ENCODE results near the gene NFIA.
"Not testable (repeated sequence)": the region's sequence is repeated elsewhere in the genome, so short reads cannot be mapped to it uniquely, and the experiment has no call there.

The NFIA gene

DNA sequence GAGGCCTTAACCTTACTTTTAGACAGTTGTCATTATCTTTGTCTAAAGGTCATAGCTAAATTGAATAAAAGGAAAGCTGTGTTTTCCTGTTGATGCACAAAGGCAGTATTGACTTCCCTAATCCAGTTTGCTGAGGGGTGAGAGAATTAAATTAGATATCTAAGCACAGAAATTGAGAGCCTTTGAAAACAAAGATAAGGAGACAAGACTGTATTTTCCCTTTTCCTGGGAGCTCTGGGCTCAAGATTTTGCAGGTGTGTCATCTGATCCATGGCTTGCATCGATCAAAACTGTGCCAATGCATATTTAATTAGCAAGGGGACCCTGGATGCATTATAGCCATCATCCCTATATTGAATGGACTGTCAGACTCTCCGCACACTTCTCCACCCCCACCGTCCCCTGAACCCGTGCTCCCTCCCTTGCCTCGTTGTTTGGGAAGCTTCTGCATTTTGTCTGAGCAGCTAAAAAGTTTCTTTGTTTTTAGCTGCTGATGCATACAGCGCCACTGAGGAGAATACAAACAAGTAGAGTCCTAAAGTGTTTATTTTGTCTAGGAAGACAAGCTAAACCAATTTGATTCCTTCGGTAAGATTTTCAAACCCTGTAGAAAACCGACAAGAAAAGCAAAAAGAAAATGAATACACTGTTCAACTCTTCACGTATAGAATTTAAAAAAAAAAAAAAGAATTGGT is 186.3 kb downstream of the NFIA start:
- no peak for DNase-seq (ENCODE audit: low read depth in 2 of 3, low spot score in 2 of 3)

DNA sequence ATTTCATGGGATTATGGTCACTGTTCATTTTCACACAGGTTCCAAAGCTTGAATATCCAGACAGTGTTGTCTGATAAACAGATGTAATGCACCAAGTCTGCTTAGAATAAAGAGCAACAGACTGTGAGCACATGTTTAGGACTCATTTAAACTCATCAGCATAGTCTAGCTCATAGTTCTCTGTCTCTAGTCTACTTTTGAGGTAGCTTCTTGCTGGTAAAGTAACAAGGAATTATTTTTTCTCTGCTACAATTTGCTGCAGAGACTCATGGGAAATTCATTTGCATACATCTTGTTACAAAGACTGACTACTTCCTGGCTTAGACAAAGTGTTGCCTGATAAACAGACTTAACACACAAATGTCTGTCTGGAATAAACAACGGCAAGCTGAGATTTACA is 187.2 kb downstream of the NFIA start:
- no peak for DNase-seq (ENCODE audit: low read depth in 2 of 3, low spot score in 2 of 3)

- no peak for DNase-seq (ENCODE audit: low read depth in 2 of 3, low spot score in 2 of 3)
These were observed 187.7 kb downstream of the NFIA start for GRCh38 chr1:61270107-61270506.

DNA sequence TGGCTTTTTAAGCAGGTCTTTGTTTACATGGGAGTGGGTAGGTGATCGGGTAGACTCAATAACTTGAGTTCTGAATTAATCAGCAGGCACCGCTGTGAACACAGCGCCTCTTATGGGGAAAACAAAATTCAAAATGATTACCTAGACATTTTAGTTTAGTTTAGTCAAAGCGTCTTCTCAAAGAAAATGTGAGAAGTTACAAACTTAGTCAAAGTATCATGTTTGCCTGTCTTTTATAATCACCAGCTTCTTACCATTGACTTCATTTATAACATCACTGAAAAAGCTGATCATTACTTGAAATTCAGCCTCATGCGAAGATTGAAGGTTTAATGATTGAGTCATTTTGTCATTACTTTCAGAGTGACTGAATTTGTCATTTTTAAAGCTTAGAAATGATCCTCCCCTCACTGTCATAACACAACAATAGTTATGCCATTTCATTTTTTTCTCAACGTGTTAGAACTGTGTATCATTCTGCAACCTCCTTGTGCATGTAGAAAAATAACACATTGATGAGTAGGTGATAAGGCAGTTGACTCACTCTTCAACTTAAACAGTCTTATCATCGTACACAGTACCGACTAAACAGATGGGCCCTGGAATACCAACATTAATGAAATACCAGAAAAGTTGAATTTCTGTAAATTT is 188.5 kb downstream of the NFIA start:
- no peak for DNase-seq (ENCODE audit: low read depth in 2 of 3, low spot score in 2 of 3)

DNA sequence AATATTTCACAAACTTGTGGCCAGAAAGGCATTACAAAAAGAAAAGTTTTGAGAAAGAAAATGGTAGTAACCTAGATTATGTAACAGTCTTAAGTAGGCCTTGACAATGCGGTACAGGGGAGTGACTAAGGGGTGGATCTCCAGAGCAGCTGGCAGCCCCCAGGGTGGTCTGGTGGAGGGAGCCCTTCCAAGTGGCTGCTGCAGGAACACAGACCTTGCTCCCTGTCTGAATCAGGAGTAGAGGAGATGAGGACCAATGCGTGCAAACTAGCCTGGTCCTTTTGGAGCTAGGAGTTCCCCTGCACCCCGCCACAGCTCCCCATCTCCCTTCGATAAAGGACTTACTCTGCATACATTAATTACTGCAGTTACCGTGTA is 189.0 kb downstream of the NFIA start:
- no peak for DNase-seq (ENCODE audit: low read depth in 2 of 3, low spot score in 2 of 3)

DNA sequence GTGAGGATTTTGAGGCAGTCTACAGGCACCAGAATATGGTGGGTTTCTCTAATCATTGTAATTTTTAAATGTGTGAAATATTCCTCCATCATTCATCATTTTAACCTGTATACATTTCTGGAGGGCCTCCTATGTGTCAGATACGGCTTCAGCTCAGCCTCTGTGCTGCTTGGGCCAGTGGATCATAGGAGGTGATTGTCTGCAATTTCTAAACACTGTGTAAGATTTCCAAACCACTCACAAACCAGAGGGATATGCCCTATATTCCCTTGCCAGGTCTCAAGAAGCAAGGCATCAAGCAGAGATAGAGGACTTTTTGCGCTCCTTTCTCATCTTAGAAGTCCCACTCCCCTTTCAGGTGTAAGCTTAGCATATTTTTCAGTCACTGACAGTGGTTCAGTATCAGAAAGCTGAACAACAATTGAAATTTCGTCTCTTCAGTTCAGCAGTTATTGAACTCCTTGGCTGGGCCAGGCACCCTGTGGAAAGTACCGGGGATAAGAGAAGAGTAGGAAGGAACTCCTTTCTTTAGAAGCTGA is 190.9 kb downstream of the NFIA start:
- DNase-seq (ENCODE audit: low read depth in 2 of 3, low spot score in 2 of 3), result no peak

DNA sequence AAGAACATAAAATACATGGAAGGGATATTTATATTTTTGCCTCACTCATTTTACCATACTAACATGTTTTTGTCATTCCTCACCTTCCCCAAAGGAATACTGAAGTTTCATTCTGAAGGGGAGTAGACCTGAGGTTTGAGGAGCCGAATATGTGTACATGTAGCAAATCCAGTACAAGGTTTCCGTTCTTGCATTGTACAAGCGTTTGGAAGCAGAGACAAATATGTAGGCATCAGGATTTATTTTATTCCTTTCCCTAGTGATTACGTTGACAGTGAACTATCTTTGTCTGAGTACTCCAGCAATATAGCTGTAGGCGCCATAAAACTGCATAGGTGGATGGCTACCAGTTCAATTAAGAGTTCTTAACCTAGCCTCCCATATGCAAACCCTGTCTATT is 191.5 kb downstream of the NFIA start:
- DNase-seq (ENCODE audit: low read depth in 2 of 3, low spot score in 2 of 3), result no peak

DNA sequence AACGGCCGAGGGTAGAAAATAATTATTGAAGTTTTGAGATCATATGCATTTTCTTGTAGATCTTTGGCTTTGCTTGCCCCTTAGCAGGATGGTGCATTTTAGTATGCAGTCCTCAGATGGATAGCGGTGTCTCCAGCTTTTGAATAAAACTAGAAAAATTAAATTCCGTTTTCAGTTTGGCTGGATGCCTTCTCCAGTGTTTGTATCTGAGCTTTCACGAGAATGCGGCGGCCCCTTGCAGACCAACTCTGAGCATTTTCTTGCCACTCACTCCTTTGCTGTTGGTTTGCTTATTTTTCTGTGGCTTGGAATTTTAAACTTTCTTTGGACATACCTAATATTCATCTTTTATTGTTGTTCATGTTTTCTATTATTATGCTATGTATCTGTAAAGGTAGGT is 192.6 kb downstream of the NFIA start:
- no peak for DNase-seq (ENCODE audit: low read depth in 2 of 3, low spot score in 2 of 3)

DNA sequence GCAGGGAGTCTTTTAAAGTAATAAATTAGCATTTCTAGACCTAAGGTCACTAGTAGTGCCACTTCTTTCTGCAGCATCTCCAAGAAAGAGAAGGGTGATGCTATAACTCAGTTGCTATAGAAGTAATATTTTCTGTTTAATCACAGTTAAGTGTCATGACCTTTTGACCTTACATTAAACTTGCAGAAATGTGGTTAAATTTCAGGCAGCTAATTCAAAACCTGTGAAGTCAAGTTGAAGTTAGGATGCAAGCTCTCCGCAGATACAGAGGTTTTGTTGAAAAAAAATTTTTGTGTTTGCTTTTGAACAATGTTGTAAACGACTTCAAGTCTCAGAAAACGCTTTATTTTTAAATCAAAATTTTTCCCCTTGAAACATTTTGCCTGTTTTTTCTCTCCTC is 193.9 kb downstream of the NFIA start:
- no peak for DNase-seq (ENCODE audit: low read depth in 2 of 3, low spot score in 2 of 3)

DNA sequence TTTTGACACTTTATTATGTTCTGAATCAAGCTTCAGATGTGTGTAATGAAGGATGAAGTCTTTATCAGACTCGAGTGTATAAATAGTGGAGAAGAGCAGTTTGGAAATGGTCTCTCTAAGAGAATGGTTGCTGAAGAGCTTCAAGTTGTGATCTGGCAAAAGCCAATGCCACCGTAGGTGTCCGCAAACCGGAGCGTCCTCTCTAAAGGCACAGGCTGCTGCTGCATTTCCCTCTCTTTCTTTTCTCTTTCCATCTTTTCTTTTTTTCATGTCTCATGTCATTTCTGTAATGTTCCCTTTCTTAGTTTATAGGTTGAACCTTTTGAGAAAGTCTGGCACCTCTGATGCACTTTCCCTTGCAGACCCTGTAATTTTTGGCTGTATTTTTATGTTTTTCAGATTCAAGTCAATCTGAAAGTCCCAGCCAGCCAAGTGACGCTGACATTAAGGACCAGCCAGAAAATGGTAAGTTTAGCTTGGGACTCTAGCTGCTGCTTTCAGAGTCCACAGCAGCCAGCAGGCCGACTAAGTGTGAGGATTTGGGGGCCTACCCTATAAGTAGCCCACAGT is 194.8 kb downstream of the NFIA start:
- DNase-seq (ENCODE audit: low read depth in 2 of 3, low spot score in 2 of 3), result no peak

DNA sequence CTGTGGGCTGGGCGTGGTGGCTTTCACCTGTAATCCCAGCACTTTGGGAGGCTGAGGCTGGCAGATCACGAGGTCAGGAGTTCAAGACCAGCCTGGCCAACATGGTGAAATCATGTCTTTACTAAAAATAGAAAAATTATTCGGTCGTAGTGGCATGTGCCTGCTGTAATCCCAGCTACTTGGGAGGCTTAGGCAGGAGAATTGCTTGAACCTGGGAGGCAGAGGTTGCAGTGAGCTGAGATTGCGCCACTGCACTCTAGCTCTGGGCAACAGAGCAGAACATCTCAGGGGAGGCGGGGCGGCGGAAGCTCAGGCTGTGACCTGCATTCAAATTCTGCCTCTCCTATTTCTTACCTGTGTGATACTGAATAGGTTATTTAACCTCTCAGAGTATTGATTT is 196.1 kb downstream of the NFIA start:
- DNase-seq (ENCODE audit: low read depth in 2 of 3, low spot score in 2 of 3), result not testable (repeated sequence)

GRCh38 chr1:61278966-61279365 is 196.6 kb downstream of the NFIA start:
- DNase-seq (ENCODE audit: low read depth in 2 of 3, low spot score in 2 of 3), result no peak

GRCh38 chr1:61279570-61279969 is 197.2 kb downstream of the NFIA start:
- DNase-seq (ENCODE audit: low read depth in 2 of 3, low spot score in 2 of 3), result no peak

DNA sequence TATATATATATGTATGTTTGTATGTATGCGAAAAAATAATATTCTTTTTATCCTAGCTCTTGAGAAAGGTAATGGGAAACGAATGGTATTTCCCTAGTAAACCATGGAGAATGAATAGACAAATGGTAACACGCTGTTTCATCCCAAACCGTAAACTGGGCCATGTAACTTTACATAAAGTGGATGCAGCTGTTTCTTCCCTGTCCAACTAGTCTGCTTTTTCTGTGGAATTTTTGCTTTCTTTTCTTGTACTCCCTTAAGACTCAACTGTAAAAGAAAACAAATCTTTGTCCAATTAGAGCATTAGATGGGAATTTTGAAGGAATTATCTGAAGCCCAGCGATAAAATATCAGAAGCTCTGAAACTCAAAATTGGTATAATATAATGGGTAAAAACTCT is 198.1 kb downstream of the NFIA start:
- DNase-seq (ENCODE audit: low read depth in 2 of 3, low spot score in 2 of 3), result no peak

GRCh38 chr1:61282387-61282786 is 200.0 kb downstream of the NFIA start:
- no peak for DNase-seq (ENCODE audit: low read depth in 2 of 3, low spot score in 2 of 3)

DNA sequence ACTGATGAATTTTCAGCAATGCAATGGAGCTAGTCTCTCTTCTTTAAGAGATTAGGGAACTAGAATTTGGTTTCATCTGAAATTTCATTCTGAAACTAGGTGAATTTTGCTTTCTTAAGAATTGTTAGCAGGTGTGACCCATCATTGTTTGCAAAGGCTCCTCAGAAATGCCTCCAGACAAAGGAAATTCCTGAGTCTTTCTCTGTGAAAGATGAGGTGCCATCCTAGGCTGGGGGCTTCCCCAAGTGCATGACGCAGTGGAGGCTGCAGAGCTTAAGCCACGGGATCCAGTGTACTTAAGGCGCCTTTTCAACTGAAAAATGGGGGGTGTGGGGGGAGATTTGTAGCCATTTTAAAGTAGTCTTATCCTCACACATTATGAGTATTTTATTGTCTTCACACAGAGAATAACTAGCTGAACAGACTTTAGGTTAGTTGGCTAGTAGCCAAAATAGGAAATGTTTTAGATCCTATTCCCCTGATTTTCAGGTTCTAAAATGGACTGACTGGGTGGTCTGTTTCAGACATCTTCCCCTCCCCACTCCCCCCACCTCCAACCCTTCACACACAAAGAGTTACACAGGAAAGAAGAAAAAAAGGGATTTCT is 202.0 kb downstream of the NFIA start:
- DNase-seq (ENCODE audit: low read depth in 2 of 3, low spot score in 2 of 3), result no peak

- DNase-seq (ENCODE audit: low read depth in 2 of 3, low spot score in 2 of 3), result no peak
These were observed 202.6 kb downstream of the NFIA start for GRCh38 chr1:61284936-61285335.

DNA sequence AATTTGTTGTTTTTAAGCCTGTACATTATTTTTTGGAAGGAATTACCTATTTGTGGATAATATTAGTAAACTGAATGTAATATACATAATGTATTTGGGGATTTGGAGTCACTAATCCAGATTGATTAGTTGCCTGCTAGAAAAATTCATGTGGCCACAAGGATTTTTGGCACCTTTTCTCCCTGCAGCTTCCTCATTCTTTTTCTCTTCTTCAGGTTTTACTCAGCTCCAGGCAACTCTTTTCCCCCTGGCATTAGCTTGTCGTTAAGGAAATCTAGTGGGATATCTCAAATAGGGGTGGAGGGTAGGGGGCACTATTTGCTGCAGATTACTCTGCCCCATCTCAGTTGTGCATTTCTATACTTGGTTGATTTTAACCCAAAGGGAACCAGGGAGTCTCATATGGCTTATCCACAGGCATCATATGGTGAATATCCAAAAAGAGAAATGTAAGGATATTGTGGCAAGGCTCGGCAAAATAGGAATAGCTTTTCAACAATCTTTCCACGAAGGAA is 203.1 kb downstream of the NFIA start:
- no peak for DNase-seq (ENCODE audit: low read depth in 2 of 3, low spot score in 2 of 3)

GRCh38 chr1:61287014-61287413 is 204.7 kb downstream of the NFIA start:
- DNase-seq (ENCODE audit: low read depth in 2 of 3, low spot score in 2 of 3), result no peak

GRCh38 chr1:61287734-61288133 is 205.4 kb downstream of the NFIA start:
- no peak for DNase-seq (ENCODE audit: low read depth in 2 of 3, low spot score in 2 of 3)

- no peak for DNase-seq (ENCODE audit: low read depth in 2 of 3, low spot score in 2 of 3)
These were observed 207.1 kb downstream of the NFIA start for GRCh38 chr1:61289232-61290098.

Measured in activated CD8-positive, alpha-beta memory T cell treated with anti-CD3 and anti-CD28 coated beads for 48 hours (primary cell).